GM18870 (cell line): ENCODE measurements around the gene EEA1.
A peak's percentile ranks its signal among the peaks of the same experiment; 100 is the strongest.
"Not testable (repeated sequence)": the region's sequence is repeated elsewhere in the genome, so short reads cannot be mapped to it uniquely, and the experiment has no call there.

Source experiments
- ATAC-seq: cut with Tn5 transposase; IDR thresholded peaks from one replicate; pipeline ENCODE4 v1.9.1; 2021; ENCODE audit warnings: moderate library complexity; ENCODE audit not compliant: unreplicated experiment

Gene EEA1

DNA sequence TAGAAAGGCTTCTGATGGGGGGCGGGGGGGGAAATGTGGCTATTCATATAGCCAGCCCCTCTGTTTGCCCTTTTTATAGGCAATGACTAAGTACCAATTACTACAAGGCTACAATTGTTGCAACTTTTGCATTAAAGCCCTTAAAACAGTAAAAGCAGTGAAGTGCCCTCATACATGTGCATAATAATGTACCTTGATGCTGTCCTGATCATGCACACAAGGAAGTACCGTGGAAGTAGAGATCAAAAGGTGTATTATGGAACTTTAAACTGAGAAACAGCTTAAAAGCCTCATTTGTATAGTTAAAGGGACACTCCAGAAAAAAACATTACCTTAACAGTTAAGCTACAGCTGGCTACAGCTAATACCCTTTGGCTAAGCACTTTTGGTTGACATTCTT lies 114.5 kb downstream of the EEA1 start:
- ATAC-seq = no peak

DNA sequence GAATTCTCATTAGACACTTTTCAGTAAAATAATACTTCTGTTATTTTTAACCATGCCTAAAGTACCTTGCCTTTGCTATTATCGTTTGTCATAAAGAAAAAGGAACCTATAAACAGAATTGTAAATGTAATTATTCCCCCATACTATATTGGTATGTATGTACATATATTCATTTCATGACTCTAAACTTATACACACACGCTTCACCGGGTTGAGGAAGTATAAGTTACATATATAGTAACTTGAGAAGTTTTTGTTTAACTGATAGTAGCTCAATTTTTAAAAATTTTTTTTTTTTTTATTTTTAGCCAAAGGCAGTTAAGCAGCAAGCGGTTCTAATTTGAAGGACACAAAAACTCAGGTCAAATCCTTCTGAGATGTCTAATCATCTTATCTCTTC lies 118.7 kb downstream of the EEA1 start:
- ATAC-seq = no peak

DNA sequence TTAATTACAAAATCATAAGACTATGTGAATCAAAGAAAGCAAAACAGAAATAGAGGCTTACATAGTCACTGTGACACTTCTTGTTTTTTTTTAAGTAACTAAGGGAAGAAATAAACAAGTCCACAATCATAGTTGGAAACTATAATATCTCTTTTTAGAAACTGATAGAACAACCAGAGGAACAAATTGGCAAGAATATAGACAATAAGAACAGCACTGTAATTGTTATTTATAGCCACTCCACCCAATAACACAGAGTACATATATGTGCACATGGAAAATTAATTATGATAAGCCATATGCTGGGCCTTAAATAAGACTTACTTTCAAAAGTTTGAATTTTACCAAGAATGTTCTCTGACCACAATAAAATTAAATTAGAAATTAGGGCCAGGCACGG lies 125.2 kb downstream of the EEA1 start:
- no peak for ATAC-seq

DNA sequence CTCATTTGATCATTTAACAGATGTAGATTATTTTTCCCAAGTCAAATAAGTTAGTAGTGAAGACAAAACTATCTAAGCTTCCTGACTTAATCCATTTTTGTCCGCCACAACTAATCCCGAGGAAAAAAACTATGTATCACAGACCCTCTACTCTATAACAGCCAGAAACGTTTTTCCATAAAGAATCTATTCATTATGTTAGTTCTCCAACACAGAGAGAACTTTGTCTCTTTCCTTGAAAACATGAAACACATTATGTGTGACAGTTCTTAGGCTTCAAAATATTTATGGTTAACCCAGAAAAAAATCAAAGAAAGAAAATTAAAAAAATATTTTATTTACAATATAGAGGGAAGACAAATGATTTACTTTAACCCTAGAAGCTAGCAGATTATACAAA lies 126.2 kb downstream of the EEA1 start:
- no peak for ATAC-seq

DNA sequence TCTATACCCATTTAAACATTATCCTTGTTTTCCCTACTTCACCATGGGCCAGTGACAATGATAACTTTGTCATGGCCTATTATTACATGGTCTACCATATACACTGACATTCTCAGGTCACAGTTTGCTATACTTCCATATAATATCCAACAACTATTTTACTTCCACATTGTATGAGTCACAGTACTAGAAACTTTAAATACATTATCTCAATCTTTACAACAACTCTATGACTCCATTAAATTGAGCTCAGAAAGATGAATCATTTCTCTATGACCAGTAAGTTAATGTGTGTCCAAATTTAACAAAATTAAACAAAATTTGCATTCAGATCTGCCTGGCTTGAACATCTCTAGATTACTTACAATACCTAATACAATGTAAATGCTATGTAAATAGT lies 132.4 kb downstream of the EEA1 start:
- no peak for ATAC-seq

DNA sequence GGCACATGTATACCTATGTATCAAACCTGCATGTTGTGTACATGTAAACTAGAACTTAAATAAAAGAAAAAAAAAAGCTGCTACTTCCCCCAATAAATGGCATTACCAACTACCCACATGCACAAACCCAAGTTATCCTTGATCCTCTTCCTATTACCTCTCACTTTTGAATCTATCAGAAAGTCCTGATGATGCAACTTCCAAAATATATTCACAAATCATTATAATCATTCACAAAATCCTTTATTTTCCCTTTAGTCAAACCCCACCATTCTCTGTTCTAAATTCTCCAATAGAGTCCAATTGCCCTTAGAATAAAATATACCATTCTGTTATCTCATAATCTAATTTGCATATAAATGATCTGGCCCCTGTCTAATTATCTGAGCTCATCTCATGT lies 134.3 kb downstream of the EEA1 start:
- ATAC-seq = no peak

DNA sequence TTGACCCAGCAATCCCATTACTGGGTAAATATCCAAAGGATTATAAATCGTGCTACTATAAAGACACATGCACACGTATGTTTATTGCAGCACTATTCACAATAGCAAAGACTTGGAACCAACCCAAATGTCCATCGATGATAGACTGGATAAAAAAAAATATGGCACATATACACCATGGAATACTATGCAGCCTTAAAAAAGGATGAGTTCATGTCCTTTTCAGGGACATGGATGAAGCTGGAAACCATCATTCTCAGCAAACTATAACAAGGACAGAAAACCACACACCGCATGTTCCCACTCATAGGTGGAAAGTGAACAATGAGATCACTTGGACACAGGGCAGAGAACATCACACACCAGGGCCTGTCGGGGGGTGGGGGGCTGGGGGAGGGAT lies 134.7 kb downstream of the EEA1 start:
- ATAC-seq = not testable (repeated sequence)

DNA sequence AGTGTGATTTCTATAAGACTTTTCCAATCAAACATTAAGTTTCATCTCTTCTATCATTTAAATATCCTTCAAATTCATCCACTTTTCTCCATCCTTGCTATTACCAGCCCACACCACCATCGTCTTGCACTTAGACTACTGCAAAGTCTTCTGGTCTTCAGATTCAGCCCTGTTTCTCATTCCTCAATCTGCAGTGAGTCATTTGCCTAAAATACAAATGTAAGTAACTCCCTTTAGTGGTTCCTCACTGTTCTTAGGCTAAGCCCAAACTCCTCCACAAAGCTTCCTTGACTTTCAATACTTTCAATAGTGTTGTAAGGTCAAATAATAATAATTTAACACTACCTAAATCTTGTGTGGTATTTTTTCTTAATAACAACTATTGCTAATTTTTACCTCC lies 143.1 kb downstream of the EEA1 start:
- no peak for ATAC-seq

DNA sequence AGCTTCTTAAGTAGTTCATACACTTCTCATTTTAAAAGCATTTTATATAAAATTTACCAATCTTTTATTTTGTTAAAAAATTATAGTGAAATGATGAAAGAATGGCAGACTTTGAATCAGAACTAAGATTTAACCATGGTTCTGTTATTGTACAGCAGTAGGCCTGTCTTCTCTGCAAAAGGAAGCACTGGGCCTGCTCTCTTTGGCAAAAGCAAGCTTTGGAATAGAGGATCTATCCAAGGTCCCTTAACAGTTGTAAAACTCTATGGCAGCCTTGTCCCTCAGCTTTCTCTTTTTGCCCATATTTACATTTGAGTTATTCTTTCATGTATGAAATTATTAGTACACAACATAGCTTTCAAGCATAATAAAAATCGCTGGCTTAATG lies 143.5 kb downstream of the EEA1 start:
- no peak for ATAC-seq

DNA sequence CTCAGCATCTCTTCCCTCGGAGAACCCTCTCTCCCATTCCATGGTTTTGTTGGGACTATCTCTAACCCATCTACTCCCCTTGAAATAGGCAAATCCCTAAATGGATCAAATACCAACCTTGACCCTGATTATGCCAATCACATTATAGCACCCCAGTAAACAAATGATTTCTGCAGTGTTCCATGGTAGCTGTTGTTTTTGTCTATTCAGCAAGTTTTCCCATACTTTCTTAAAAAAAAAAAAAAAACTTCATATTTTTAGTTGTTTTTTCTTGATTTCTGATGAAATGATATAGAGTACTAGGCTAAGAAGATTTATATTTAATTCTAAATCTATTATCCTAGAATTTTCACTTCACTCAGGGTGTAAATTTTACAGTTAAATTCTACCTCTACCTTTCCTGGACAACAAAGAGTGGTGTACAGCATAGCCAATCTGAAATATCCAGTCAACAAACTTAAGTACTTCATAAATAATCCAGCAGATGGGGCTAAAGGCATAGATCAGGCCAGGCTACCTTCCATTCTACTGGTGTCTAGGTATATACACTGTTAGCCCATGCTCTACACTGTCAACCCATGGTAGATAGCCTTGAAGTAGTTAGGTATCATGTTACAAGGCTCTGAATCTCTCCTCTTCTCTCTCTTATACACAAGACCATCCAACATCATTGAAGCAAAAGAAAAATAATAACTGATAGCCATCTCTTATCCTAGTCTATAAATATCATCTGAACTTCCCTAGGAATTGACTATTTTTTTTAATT lies 144.1 kb downstream of the EEA1 start:
- ATAC-seq = peak; percentile 94

DNA sequence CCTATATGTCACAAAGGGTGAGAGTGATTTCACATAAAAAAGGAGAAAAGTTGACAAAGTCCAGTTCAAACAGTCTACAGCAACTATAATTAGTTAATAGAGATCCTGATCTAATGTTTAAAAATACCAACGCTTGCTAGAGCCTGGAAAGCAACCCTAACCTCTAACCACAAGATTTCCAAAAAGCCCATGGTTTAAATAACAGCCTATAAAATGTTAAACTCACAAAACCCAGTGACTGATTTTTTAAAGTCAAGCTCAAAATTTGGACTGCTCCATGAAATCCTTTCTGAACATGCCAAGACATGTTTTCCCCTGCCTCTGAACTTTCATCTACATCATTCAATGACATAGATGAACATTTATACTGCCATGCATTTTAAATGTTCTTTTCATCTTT lies 144.7 kb downstream of the EEA1 start:
- ATAC-seq = no peak

DNA sequence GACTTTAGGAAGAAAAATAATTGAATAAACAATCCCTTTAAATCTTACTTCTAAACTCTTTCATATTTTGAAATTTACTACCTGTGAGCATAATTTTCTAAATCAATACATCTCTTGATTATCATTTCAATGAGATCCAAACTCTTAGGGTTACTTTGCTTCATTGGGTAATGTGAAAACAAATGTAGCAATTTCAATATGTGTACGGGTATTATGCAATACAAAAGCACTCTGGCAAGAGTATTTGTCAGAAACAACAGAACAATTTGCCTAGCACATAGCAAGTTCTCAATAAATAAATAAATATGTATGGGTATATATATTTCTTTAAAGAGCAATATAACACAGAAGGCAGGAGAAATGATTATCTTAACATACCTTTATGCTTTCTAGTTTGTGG lies 149.2 kb downstream of the EEA1 start:
- ATAC-seq = no peak

DNA sequence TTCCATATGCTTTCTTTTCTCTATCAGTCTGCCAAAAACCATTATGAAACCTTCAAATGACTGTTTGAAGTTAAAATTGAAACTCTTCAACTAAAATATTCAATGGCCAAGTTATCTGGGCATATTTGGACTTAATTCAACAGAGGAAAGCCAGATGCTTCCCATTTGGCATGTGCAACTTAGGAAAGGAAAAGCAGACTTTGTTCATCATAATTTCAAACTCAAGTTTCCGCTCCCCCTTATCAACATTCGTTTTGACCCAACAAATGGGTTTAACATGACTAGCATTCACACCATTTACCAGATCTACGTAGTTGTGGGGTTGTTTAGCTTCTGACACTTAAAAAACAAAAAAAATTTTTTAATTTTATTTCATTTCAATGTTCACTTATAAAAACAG lies 150.6 kb downstream of the EEA1 start:
- no peak for ATAC-seq

DNA sequence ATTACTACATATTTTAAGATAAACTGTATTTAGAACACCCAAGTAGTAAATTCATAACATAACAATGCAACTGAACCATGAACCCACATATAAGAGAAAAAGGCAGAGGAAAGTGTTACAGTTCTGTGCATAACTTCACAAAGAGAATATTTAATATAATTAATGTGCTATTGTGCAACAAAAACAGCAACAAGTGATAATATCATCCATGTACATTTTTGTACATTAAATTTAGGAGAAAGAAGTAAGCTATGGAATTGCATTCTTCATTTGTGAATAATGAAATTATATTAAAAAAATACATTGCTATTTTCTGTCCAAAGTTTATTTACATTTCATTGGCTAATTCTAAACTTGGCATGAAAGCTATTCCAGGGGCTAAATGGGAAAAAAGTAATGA lies 153.7 kb downstream of the EEA1 start:
- no peak for ATAC-seq

DNA sequence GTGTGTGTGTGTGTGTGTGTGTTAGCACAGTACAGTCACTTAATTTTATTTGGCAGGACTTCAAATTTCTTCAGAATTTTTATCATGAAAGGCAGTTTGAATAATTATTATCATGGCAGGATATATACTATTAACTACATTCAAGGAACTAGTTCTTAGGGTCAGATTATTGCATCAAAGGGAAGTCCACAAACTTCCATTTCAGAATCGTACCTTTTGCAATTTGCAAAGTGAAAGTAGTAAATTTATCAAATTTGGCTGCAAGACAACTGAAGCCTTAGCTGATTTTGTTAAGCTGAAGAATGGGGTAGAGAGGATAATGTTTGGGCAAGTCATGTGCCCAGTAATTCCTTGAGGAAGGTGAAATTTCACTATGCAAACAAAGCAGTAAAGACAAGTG lies 158.1 kb downstream of the EEA1 start:
- ATAC-seq = no peak

DNA sequence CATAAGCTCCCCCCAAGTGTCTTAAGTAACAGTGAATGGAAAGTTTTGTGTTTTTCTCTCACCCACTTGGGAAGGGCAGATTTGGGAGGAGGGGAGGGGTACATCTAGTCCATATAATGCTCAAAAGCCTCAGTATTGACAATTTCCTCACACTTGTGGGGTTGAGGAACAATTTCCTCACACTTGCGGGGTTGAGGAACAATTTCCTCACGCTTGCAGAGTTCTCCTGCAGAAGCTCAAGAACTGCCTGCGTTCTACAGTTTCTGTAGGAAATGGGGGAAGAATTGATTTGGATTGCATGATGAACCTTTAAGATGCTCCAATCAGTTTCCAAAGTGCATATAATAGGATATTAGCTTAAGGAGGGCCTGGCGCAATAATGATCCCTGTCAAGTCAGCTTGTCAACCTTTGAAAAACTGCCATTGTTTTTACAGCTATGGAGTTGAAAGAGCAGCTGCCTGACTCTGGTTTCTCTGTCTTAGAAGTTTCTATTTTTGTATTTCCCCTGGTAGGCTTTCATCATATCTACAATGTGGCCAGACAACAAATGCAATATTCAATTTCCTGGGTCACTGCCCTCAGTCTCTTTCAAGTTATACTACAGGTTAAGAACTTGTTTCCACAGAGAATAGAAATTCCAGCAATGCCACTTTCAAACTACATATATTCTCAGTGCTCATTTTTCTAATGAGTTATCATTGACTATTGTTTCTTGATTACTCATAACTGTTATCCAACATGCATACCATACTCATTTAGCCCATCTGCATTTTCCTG lies 159.8 kb downstream of the EEA1 start:
- ATAC-seq = peak; percentile 79

DNA sequence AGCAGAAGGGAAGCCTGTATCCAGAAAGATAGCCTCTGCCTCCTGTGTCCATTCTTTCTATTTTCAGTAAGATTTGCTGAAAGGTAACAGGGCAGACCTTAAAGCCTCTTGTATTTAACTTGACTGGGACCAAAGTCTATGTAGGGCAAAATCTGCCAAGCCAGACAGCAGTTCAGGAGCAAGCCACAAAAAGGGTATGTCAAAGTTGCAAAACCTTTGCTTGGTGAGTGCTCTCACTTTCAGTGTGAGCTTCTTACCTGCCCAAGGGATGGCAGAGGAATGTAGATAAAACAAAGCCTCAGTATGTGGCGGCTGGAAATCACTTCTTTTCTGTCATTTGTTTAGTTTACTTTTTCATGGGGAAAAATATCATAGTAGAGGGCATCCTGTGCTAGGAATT lies 163.2 kb downstream of the EEA1 start:
- ATAC-seq = no peak

DNA sequence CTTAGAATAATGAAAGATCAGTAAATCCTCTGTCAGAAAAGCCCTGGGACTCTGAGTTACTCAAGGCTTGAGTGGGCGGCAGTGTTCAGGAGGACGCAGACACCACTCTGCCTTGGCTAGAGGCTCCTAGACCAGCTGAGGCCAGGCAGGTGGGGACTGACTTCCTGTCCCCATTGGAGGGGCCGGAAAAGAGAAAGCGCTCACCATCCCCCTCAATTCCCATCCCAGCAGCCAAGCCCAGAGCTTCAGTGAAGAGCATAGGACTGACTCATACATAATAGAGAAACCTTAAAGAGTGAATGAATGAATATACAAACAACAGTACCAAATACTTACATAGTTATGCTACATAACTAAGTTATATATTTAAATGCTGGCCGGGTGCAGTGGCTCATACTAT lies 164.3 kb downstream of the EEA1 start:
- no peak for ATAC-seq

DNA sequence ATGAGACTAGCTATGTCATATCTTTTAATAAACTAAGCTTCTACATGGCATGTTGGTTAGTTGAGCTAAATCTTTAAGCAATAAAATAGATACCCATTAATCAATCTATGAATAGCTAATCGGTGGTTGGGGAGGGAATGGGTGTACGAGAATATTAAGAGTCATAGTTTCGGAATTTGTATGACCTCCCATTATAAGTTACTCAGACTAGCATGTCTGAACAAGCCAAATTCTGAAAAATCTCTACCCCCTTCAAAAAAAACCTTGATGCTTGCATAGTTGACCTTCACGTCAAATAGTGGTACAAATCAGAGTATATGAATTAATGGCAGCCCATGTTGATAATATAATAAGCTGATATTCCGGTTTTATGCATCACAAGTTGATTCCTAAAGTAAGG lies 166.3 kb downstream of the EEA1 start:
- no peak for ATAC-seq

DNA sequence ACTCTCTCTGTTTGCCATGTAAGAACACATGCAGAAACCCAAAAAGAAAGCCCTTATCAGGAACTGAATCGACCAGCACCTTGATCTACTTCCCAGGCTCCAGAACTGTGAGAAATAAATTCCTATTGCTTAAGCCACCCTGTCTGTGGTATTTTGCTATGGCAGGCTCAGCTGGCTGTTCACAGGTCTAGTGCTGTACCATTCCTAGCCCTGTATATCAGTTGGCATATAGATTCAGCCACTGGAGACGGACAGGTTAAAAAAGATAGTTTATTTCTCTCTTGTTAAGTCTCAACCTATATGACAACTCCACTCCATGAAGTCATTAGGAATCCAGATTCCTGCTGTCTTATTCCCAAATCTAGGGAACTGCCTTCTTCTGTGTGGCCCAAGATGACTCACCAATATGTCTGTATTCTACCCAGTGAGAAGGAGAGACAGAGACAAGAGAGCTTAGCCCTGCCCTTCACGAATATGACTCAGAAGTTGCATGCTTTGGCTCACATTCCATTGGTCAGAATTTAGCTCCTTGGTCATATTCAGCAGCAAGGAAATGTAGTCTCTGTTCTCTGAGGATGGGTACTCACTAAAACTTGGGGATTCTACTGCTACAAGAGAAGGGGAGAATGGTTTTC lies 169.3 kb downstream of the EEA1 start:
- ATAC-seq = no peak

DNA sequence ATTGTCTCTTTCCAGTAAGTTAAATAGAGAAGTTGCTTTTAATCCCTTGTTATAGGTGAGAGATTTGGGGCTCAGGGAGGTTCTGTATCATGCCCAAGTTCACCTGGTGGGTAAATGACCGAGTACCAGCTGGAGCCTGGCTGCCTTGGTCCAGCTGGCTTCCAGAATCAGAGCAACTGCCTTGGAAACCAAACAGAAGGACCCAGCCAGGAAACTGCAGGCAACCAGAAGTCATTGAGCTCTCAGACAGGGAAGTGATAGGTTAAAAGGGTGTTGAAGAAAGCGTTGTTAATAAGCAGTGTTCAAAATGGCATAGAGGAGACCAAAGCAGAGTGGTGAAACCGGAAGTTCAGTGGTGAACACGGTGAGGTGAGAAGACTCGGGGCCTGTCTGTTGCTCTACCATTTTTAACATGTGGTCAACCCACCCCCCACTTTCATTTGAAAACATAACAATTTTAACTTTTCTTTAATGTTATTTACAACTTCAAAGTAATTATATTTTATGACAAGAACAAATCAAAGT lies 171.4 kb downstream of the EEA1 start:
- no peak for ATAC-seq
